ENCODE results near the gene RBMS1. TPM values are rescaled to one million over a fixed set of nuclear protein-coding genes. Genes with fewer than 3 reads are reported as not detected.

Gene RBMS1
- total RNA-seq, 4 donors from 2014 or later = 86.0 to 110 (median 91.5) TPM

GRCh38 chr2:160418398-160418765, 75.2 kb downstream of the RBMS1 start:
- H3K27me3 ChIP-seq = no peaks in the 10 kb centered on the region
- H3K9me3 ChIP-seq = no peaks in the 10 kb centered on the region
- peaks cover 0 to 49% (median 3%) of the 10 kb centered on the region in 3 donors for H3K4me1 ChIP-seq
- no peak overlapping the region for H3K27ac ChIP-seq
- 16 to 56% methylated on average over 1 of the region's 1 CpG for WGBS, 2 donors (ENCODE audit: low coverage in 1 of 2)
- H3K4me3 ChIP-seq = no peak overlapping the region
- no peak for ATAC-seq
- no peaks in the 10 kb centered on the region for H3K36me3 ChIP-seq
- TF ChIP-seq POLR2AphosphoS5 (IDR thresholded peaks at IDR 0.05) (no peak), CTCF (IDR thresholded peaks at IDR 0.05) (no peak), POLR2A (IDR thresholded peaks at IDR 0.05) (no peak), EP300 (IDR thresholded peaks at IDR 0.05) (no peak)

GRCh38 chr2:160417745-160418397, 75.7 kb downstream of the RBMS1 start:
- TF ChIP-seq EP300 (IDR thresholded peaks at IDR 0.05) = no peak
- no peak for TF ChIP-seq POLR2A (IDR thresholded peaks at IDR 0.05)
- peak; percentile 37 for TF ChIP-seq POLR2AphosphoS5 (IDR thresholded peaks at IDR 0.05)
- TF ChIP-seq CTCF (IDR thresholded peaks at IDR 0.05) = no peak
- 30 to 68% methylated on average over 6 of the region's 6 CpGs for WGBS, 2 donors (ENCODE audit: low coverage in 1 of 2)
- no peak for ATAC-seq
- Histone ChIP-seq H3K27me3 (no peaks in the 10 kb centered on the region), H3K36me3 (no peaks in the 10 kb centered on the region), H3K4me1 (peaks cover 0 to 45% (median 3%) of the 10 kb centered on the region in 3 donors), H3K4me3 (no peak overlapping the region), H3K27ac (no peak overlapping the region), H3K9me3 (no peaks in the 10 kb centered on the region)

GRCh38 chr2:160415991-160416390, 77.6 kb downstream of the RBMS1 start:
- no peak for TF ChIP-seq EP300 (IDR thresholded peaks at IDR 0.05)
- TF ChIP-seq POLR2AphosphoS5 (IDR thresholded peaks at IDR 0.05) = no peak
- no peak for TF ChIP-seq CTCF (IDR thresholded peaks at IDR 0.05)
- TF ChIP-seq POLR2A (IDR thresholded peaks at IDR 0.05) = no peak
- H3K27me3 ChIP-seq = no peaks in the 10 kb centered on the region
- H3K27ac ChIP-seq = no peak overlapping the region
- 67 to 72% methylated on average over 2 of the region's 2 CpGs for WGBS, 2 donors (ENCODE audit: low coverage in 1 of 2)
- ATAC-seq = peak; percentile 37
- no peak overlapping the region for H3K4me3 ChIP-seq
- no peaks in the 10 kb centered on the region for H3K36me3 ChIP-seq
- H3K9me3 ChIP-seq = no peaks in the 10 kb centered on the region
- H3K4me1 ChIP-seq = peaks cover 3 to 58% (median 7%) of the 10 kb centered on the region in 3 donors

GRCh38 chr2:160411955-160412354, 81.7 kb downstream of the RBMS1 start:
- Histone ChIP-seq H3K4me3 (no peak overlapping the region), H3K27ac (peak overlapping the region in 2 of 4 donors; percentile 37 to 52), H3K36me3 (no peaks in the 10 kb centered on the region), H3K4me1 (peaks cover 3 to 43% (median 7%) of the 10 kb centered on the region in 3 donors), H3K9me3 (no peaks in the 10 kb centered on the region), H3K27me3 (no peaks in the 10 kb centered on the region)
- 56 to 64% methylated on average over 2 of the region's 2 CpGs for WGBS, 2 donors (ENCODE audit: low coverage in 1 of 2)
- TF ChIP-seq CTCF (IDR thresholded peaks at IDR 0.05) (no peak), POLR2AphosphoS5 (IDR thresholded peaks at IDR 0.05) (no peak), EP300 (IDR thresholded peaks at IDR 0.05) (no peak), POLR2A (IDR thresholded peaks at IDR 0.05) (no peak)
- no peak for ATAC-seq

- no peak for ATAC-seq
- H3K9me3 ChIP-seq = no peaks in the 10 kb centered on the region
- H3K27me3 ChIP-seq = no peaks in the 10 kb centered on the region
- peak overlapping the region in 3 of 4 donors; percentile 37 to 52 (median 44) for H3K27ac ChIP-seq
- H3K4me1 ChIP-seq = peaks cover 3 to 44% (median 7%) of the 10 kb centered on the region in 3 donors
- TF ChIP-seq EP300 (IDR thresholded peaks at IDR 0.05) (no peak), POLR2A (IDR thresholded peaks at IDR 0.05) (no peak), CTCF (IDR thresholded peaks at IDR 0.05) (no peak), POLR2AphosphoS5 (IDR thresholded peaks at IDR 0.05) (peak; percentile 40)
- no peak overlapping the region for H3K4me3 ChIP-seq
- 20 to 30% methylated on average over 1 of the region's 1 CpG for WGBS, 2 donors (ENCODE audit: low coverage in 1 of 2)
- no peaks in the 10 kb centered on the region for H3K36me3 ChIP-seq
Measured at GRCh38 chr2:160411167-160411566, 82.4 kb downstream of the RBMS1 start.

Measured in gastroesophageal sphincter (tissue), 4 donors.